Measurements from ENCODE around the gene SLC16A14. TPM values are rescaled to one million over a fixed set of nuclear protein-coding genes. Genes with fewer than 3 reads are reported as not detected.
"Not testable (repeated sequence)": the region's sequence is repeated elsewhere in the genome, so short reads cannot be mapped to it uniquely, and the experiment has no call there.

The SLC16A14 gene, protein sequence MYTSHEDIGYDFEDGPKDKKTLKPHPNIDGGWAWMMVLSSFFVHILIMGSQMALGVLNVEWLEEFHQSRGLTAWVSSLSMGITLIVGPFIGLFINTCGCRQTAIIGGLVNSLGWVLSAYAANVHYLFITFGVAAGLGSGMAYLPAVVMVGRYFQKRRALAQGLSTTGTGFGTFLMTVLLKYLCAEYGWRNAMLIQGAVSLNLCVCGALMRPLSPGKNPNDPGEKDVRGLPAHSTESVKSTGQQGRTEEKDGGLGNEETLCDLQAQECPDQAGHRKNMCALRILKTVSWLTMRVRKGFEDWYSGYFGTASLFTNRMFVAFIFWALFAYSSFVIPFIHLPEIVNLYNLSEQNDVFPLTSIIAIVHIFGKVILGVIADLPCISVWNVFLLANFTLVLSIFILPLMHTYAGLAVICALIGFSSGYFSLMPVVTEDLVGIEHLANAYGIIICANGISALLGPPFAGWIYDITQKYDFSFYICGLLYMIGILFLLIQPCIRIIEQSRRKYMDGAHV
- total RNA-seq: under 1 TPM; 0.40 to 0.55 TPM

GRCh38 chr2:230068651-230069055 lies at the start of gene SLC16A14:
TSS of gene SLC16A14 (minus strand) at chr2:230068924. CDS start at chr2:230059352, 9,572 bp downstream.
- H3K9me3 Mint-ChIP-seq: no peaks in the 10 kb centered on the region
- H3K27me3 Mint-ChIP-seq: peaks cover 27% of the 10 kb centered on the region
- H3K4me3 Mint-ChIP-seq: peak within 1 kb of the TSS; percentile 77
- no peak within 1 kb of the TSS for H3K27ac Mint-ChIP-seq
- POLR2A ChIA-PET: interaction anchor here (2.0 kb wide), 1 partner anchor 259 kb away, joined by 7 read pairs; the partner anchor contains the start of gene SP140L
- H3K36me3 Mint-ChIP-seq (ENCODE audit: low read depth): no peaks in the 10 kb centered on the region
- CTCF ChIA-PET: interaction anchor here (0.8 to 3.6 kb wide), 8 partner anchors 9 to 258 kb away, joined by 3 to 45 read pairs (median 5); partner anchors contain the start of gene SP140L
- peak; percentile 19 for DNase-seq
- H3K4me1 Mint-ChIP-seq: peaks cover 21% of the 10 kb centered on the region

DNA sequence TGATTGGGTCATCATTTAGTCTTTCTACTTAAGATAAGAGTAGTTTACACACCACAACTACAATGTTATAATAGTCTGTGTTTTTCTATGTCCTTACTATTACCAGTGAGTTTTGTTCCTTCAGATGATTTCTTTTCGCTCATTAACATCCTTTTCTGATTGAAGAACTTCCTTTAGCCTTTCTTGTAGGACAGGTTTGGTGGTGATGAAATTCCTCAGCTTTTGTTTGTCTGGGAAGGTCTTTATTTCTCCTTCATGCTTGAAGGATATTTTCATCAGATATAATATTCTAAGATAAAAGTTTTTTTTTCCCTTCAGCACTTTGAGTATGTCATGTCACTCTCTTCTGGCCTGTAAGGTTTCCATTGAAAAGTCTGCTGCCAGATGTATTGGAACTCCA lies 38.0 kb upstream of the SLC16A14 start:
- peaks cover 35% of the 10 kb centered on the region for H3K27me3 Mint-ChIP-seq
- H3K4me1 Mint-ChIP-seq: no peaks in the 10 kb centered on the region
- H3K27ac Mint-ChIP-seq: no peak overlapping the region
- H3K36me3 Mint-ChIP-seq (ENCODE audit: low read depth): peaks cover 5% of the 10 kb centered on the region
- no peak for DNase-seq
- POLR2A ChIA-PET: no interaction called here
- H3K4me3 Mint-ChIP-seq: no peak overlapping the region
- CTCF ChIA-PET: no interaction called here
- H3K9me3 Mint-ChIP-seq: peaks cover 11% of the 10 kb centered on the region

DNA sequence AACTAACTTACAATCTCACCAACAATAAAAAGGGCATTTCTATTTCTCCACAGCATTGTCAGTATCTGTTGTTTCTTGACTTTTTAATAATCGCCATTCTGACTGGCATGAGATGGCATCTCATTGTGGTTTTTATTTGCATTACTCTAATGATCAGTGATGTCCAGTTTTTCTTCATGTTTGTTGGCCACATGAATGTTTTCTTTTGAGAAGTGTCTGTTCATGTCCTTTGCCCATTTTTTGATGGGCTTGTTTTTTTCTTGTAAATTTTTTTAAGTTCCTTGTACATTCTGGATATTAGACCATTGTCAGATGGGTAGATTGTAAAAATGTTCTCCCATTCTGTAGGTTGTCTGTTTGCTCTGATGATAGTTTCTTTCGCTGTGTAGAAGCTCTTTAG lies 33.2 kb upstream of the SLC16A14 start:
- POLR2A ChIA-PET; H3K27ac Mint-ChIP-seq; H3K36me3 Mint-ChIP-seq (ENCODE audit: low read depth); DNase-seq; H3K4me1 Mint-ChIP-seq; CTCF ChIA-PET; H3K4me3 Mint-ChIP-seq: not testable (repeated sequence)
- peaks cover 11% of the 10 kb centered on the region for H3K9me3 Mint-ChIP-seq
- H3K27me3 Mint-ChIP-seq: peaks cover 45% of the 10 kb centered on the region

GRCh38 chr2:230097841-230098240 lies 29.1 kb upstream of the SLC16A14 start:
- CTCF ChIA-PET: no interaction called here
- H3K9me3 Mint-ChIP-seq: peaks cover 10% of the 10 kb centered on the region
- no peak for DNase-seq
- H3K27me3 Mint-ChIP-seq: peaks cover 28% of the 10 kb centered on the region
- POLR2A ChIA-PET: no interaction called here
- no peak overlapping the region for H3K4me3 Mint-ChIP-seq
- H3K27ac Mint-ChIP-seq: no peak overlapping the region
- no peaks in the 10 kb centered on the region for H3K4me1 Mint-ChIP-seq
- peaks cover 5% of the 10 kb centered on the region for H3K36me3 Mint-ChIP-seq (ENCODE audit: low read depth)

- Mint-ChIP-seq H3K9me3 (peaks cover 9% of the 10 kb centered on the region), H3K4me1 (no peaks in the 10 kb centered on the region), H3K36me3 (ENCODE audit: low read depth) (peaks cover 3% of the 10 kb centered on the region), H3K4me3 (no peak overlapping the region), H3K27me3 (peaks cover 30% of the 10 kb centered on the region), H3K27ac (no peak overlapping the region)
- ChIA-PET CTCF (no interaction called here), POLR2A (no interaction called here)
- no peak for DNase-seq
Measured at GRCh38 chr2:230097424-230097823, 28.7 kb upstream of the SLC16A14 start.

DNA sequence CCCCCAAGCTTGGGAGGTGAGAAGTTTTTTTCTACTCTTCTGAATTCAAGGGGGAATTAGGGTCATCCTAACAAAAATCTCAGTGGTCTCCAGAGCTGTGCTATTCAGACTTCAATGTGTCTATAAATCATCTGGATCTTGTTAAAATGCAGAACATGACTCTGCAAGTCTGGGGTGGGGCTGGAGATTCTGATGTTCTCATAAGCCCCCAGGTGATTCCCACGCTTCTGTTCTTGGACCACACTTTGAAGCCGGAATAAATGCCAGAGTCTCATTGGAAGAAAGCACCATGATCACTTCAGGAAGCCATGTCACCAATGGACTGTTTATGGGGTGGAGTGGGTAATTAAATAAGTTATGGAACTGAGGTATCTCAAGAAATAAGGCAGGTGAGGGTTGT lies 22.2 kb upstream of the SLC16A14 start:
- Mint-ChIP-seq H3K27ac (no peak overlapping the region), H3K36me3 (ENCODE audit: low read depth) (no peaks in the 10 kb centered on the region), H3K4me1 (no peaks in the 10 kb centered on the region), H3K27me3 (peaks cover 26% of the 10 kb centered on the region), H3K4me3 (no peak overlapping the region), H3K9me3 (peaks cover 6% of the 10 kb centered on the region)
- POLR2A ChIA-PET: no interaction called here
- CTCF ChIA-PET: interaction anchor here (1.2 kb wide), 1 partner anchor 24 kb away, joined by 4 read pairs; no protein-coding TSS in a partner anchor
- no peak for DNase-seq

GRCh38 chr2:230085201-230085600 lies 16.5 kb upstream of the SLC16A14 start:
- Mint-ChIP-seq H3K4me3 (no peak overlapping the region), H3K36me3 (ENCODE audit: low read depth) (no peaks in the 10 kb centered on the region), H3K9me3 (no peaks in the 10 kb centered on the region), H3K4me1 (no peaks in the 10 kb centered on the region), H3K27me3 (peaks cover 2% of the 10 kb centered on the region), H3K27ac (no peak overlapping the region)
- DNase-seq: no peak
- ChIA-PET CTCF (interaction anchor here (2.4 kb wide), 1 partner anchor 18 kb away, joined by 15 read pairs; no protein-coding TSS in a partner anchor), POLR2A (no interaction called here)

GRCh38 chr2:230077851-230078547 lies 9.3 kb upstream of the SLC16A14 start:
- Mint-ChIP-seq H3K9me3 (no peaks in the 10 kb centered on the region), H3K4me1 (no peaks in the 10 kb centered on the region), H3K4me3 (no peak overlapping the region), H3K27me3 (peaks cover 7% of the 10 kb centered on the region), H3K27ac (no peak overlapping the region), H3K36me3 (ENCODE audit: low read depth) (no peaks in the 10 kb centered on the region)
- CTCF ChIA-PET: interaction anchor here (0.9 to 1.5 kb wide), 3 partner anchors 9 to 81 kb away, joined by 3 to 5 read pairs (median 3); partner anchors contain the start of gene SLC16A14
- DNase-seq: no peak
- POLR2A ChIA-PET: no interaction called here

DNA sequence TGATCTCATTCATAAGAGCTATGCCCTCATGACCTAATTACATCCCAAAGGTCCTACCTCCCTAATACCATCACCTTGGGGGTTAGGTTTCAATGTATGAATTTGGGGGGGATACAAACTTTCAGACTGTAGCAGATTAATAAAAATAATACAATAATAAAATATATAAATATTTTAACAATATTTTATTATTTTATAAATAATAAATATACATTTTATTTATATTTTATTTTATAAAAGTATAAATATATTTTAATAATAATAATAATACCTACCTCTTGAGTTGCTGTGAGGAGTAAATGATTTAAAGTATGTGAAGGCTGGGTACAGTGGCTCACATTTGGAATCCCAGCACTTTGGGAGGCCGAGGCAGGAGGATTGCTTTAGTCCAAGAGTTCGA lies 8.1 kb upstream of the SLC16A14 start:
- DNase-seq: no peak
- no peaks in the 10 kb centered on the region for H3K9me3 Mint-ChIP-seq
- no peak overlapping the region for H3K4me3 Mint-ChIP-seq
- ChIA-PET CTCF (interaction anchor here (0.9 to 1.6 kb wide), 4 partner anchors 8 to 82 kb away, joined by 3 to 10 read pairs (median 4); partner anchors contain the start of gene SLC16A14), POLR2A (no interaction called here)
- H3K4me1 Mint-ChIP-seq: no peaks in the 10 kb centered on the region
- H3K27ac Mint-ChIP-seq: no peak overlapping the region
- peaks cover 8% of the 10 kb centered on the region for H3K27me3 Mint-ChIP-seq
- no peaks in the 10 kb centered on the region for H3K36me3 Mint-ChIP-seq (ENCODE audit: low read depth)

DNA sequence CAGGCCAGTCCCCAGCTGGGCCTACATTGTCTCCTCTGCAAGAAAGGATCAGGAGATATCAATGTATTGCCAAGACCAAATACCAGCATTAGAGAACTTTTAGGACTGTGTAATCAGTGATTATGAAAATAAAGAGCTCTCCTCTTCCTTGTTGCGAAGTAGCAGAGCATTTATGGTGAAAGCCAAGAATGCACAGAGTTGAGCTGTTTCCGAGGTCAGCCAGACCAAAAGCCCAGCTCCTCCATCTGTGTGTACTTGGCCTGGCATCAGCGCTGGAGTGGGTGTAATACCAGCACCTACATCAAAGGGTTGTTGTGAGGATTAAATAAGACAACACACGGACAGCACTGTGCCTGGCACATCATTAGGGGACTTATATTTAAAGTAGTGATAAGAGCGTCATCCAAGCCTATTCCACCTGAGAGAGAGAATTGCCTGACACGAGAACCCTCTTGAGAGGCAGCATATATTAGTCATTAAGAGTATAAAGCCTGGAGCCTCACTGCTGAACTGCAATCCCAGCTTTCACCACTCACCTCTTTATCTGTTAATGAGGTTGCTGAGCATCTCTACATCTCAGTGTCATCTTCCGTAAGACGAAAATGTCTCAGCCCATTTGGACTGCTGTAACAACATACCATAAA lies 7.4 kb upstream of the SLC16A14 start:
- Mint-ChIP-seq H3K27me3 (peaks cover 8% of the 10 kb centered on the region), H3K4me1 (no peaks in the 10 kb centered on the region), H3K36me3 (ENCODE audit: low read depth) (no peaks in the 10 kb centered on the region), H3K9me3 (no peaks in the 10 kb centered on the region), H3K4me3 (no peak overlapping the region), H3K27ac (no peak overlapping the region)
- POLR2A ChIA-PET: no interaction called here
- no peak for DNase-seq
- CTCF ChIA-PET: interaction anchor here (1.0 to 1.6 kb wide), 2 partner anchors 8 to 84 kb away, joined by 5 to 10 read pairs; no protein-coding TSS in a partner anchor

DNA sequence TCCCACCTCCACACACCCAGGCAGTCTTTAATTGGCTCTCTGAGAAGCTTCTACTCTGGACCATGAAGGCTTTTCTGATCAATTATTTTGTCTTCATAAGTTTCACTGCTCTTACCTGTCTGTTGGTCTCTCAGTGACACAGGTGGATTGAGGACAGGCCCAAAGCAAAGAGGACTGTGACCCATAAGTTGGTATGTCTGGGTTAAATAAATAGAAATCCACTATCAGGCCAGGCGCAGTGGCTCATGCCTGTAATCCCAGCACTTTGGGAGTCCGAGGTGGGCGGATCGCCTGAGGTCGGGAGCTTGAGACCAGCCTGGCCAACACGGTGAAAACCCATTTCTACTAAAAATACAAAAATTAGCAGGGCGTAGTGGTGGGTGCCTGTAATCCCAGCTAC lies 2.7 kb upstream of the SLC16A14 start:
- no peaks in the 10 kb centered on the region for H3K36me3 Mint-ChIP-seq (ENCODE audit: low read depth)
- peaks cover 18% of the 10 kb centered on the region for H3K4me1 Mint-ChIP-seq
- ChIA-PET POLR2A (no interaction called here), CTCF (interaction anchor here (0.7 kb wide), 1 partner anchor 791 kb away, joined by 3 read pairs; no protein-coding TSS in a partner anchor)
- H3K9me3 Mint-ChIP-seq: no peaks in the 10 kb centered on the region
- H3K27ac Mint-ChIP-seq: no peak overlapping the region
- H3K27me3 Mint-ChIP-seq: peaks cover 22% of the 10 kb centered on the region
- no peak for DNase-seq
- no peak overlapping the region for H3K4me3 Mint-ChIP-seq

- H3K27ac Mint-ChIP-seq: no peak overlapping the region
- CTCF ChIA-PET: interaction anchor here (1.3 to 3.6 kb wide), 4 partner anchors 8 to 91 kb away, joined by 5 to 45 read pairs (median 12); no protein-coding TSS in a partner anchor
- H3K4me1 Mint-ChIP-seq: peaks cover 21% of the 10 kb centered on the region
- no peak for DNase-seq
- H3K4me3 Mint-ChIP-seq: peak overlapping the region; percentile 77
- H3K9me3 Mint-ChIP-seq: no peaks in the 10 kb centered on the region
- H3K27me3 Mint-ChIP-seq: peaks cover 23% of the 10 kb centered on the region
- POLR2A ChIA-PET: no interaction called here
- H3K36me3 Mint-ChIP-seq (ENCODE audit: low read depth): no peaks in the 10 kb centered on the region
Measured at GRCh38 chr2:230069402-230069801, 678 bp upstream of the SLC16A14 start.

Measured in activated CD4-positive, alpha-beta memory T cell treated with anti-CD3 and anti-CD28 coated beads, Interleukin-2, amount 10 ng/mL, durations not matched to agents 7 days and 5 days (primary cell).